AG09309 (cell line): Measurements from ENCODE around the gene SYT1.
A peak's percentile ranks its signal among the peaks of the same experiment; 100 is the strongest.

ENCODE experiments used
- DNase-seq: peaks from one replicate; pipeline ENCODE4 v3.0.0-alpha.2; 2010; ENCODE audit warnings: low read depth
- H3K4me3 ChIP-seq: 2 replicates; pipeline ENCODE4 v1.5.1; 2011; ENCODE audit warnings: mild to moderate bottlenecking, low read depth, low read length, moderate library complexity; ENCODE audit not compliant: control insufficient read depth
- CTCF ChIP-seq: IDR thresholded peaks from 2 replicates; pipeline ENCODE4 v1.5.1; 2011; ENCODE audit warnings: mild to moderate bottlenecking, low read depth, low read length, inconsistent platforms; ENCODE audit not compliant: insufficient read depth, control insufficient read depth; ENCODE audit errors: missing control alignments

Gene SYT1

GRCh38 chr12:79370021-79370420, 505.4 kb downstream of the SYT1 start:
- DNase-seq, result no peak
- no peak for TF ChIP-seq CTCF
- no peak overlapping the region for H3K4me3 ChIP-seq

- no peak for TF ChIP-seq CTCF
- H3K4me3 ChIP-seq, result no peak overlapping the region
- DNase-seq, result no peak
Measured at GRCh38 chr12:79371226-79371625, 506.7 kb downstream of the SYT1 start.

- no peak for DNase-seq
- TF ChIP-seq CTCF, result peak; percentile 85
- H3K4me3 ChIP-seq, result no peak overlapping the region
Measured at GRCh38 chr12:79373896-79374499, 509.4 kb downstream of the SYT1 start.

GRCh38 chr12:79374545-79374944, 510.0 kb downstream of the SYT1 start:
- no peak for TF ChIP-seq CTCF
- H3K4me3 ChIP-seq, result no peak overlapping the region
- DNase-seq, result no peak

- H3K4me3 ChIP-seq, result no peak overlapping the region
- DNase-seq, result no peak
- TF ChIP-seq CTCF, result no peak
Measured at GRCh38 chr12:79375050-79375449, 510.5 kb downstream of the SYT1 start.

- peak; percentile 13 for DNase-seq
- TF ChIP-seq CTCF, result no peak
- H3K4me3 ChIP-seq, result no peak overlapping the region
Measured at GRCh38 chr12:79378496-79378895, 513.9 kb downstream of the SYT1 start.

- no peak for TF ChIP-seq CTCF
- no peak for DNase-seq
- no peak overlapping the region for H3K4me3 ChIP-seq
Measured at GRCh38 chr12:79380402-79380801, 515.8 kb downstream of the SYT1 start.
